ENCODE data around the gene FUT2. TPM values are rescaled to one million over a fixed set of nuclear protein-coding genes. Genes with fewer than 3 reads are reported as not detected.
"Not testable (repeated sequence)": the region's sequence is repeated elsewhere in the genome, so short reads cannot be mapped to it uniquely, and the experiment has no call there.

FUT2 gene
- total RNA-seq, 1 donor from 2014 or later, result 9.0 TPM

GRCh38 chr19:48651683-48652048 is 44.1 kb upstream of the FUT2 start:
- H3K4me3 Mint-ChIP-seq, result no peak overlapping the region

GRCh38 chr19:48654299-48655059 is 41.3 kb upstream of the FUT2 start:
- Mint-ChIP-seq H3K9me3 (no peaks in the 10 kb centered on the region), H3K27me3 (no peaks in the 10 kb centered on the region), H3K4me3 (no peak overlapping the region), H3K36me3 (no peaks in the 10 kb centered on the region), H3K27ac (no peak overlapping the region), H3K4me1 (ENCODE audit: unreplicated experiment) (peaks cover 17% of the 10 kb centered on the region)
- DNase-seq (ENCODE audit: extremely low spot score, unreplicated experiment), result no peak
- no peak for TF ChIP-seq CTCF (conservative IDR thresholded peaks at IDR 0.05)

More at GRCh38 chr19:48651683-48652048, 44.1 kb upstream of the FUT2 start:
- H3K27me3 Mint-ChIP-seq, result no peaks in the 10 kb centered on the region
- DNase-seq (ENCODE audit: extremely low spot score, unreplicated experiment), result no peak
- no peaks in the 10 kb centered on the region for H3K9me3 Mint-ChIP-seq
- no peaks in the 10 kb centered on the region for H3K36me3 Mint-ChIP-seq
- TF ChIP-seq CTCF (conservative IDR thresholded peaks at IDR 0.05), result no peak
- H3K27ac Mint-ChIP-seq, result no peak overlapping the region
- H3K4me1 Mint-ChIP-seq (ENCODE audit: unreplicated experiment), result peaks cover 14% of the 10 kb centered on the region

GRCh38 chr19:48656840-48657474 is 38.8 kb upstream of the FUT2 start:
- TF ChIP-seq CTCF (conservative IDR thresholded peaks at IDR 0.05), result no peak
- Mint-ChIP-seq H3K27me3 (no peaks in the 10 kb centered on the region), H3K27ac (peak overlapping the region; percentile 36)

GRCh38 chr19:48657828-48658227 is 37.9 kb upstream of the FUT2 start:
- not testable (repeated sequence) for H3K9me3 Mint-ChIP-seq; H3K27me3 Mint-ChIP-seq; H3K27ac Mint-ChIP-seq; H3K36me3 Mint-ChIP-seq; H3K4me3 Mint-ChIP-seq; DNase-seq (ENCODE audit: extremely low spot score, unreplicated experiment)
- peaks cover 22% of the 10 kb centered on the region for H3K4me1 Mint-ChIP-seq (ENCODE audit: unreplicated experiment)

More at GRCh38 chr19:48656840-48657474, 38.8 kb upstream of the FUT2 start:
- Mint-ChIP-seq H3K9me3 (no peaks in the 10 kb centered on the region), H3K36me3 (no peaks in the 10 kb centered on the region), H3K4me3 (no peak overlapping the region), H3K4me1 (ENCODE audit: unreplicated experiment) (peaks cover 22% of the 10 kb centered on the region)
- no peak for DNase-seq (ENCODE audit: extremely low spot score, unreplicated experiment)

GRCh38 chr19:48658483-48658882 is 37.3 kb upstream of the FUT2 start:
- Mint-ChIP-seq H3K27me3 (no peaks in the 10 kb centered on the region), H3K4me1 (ENCODE audit: unreplicated experiment) (peaks cover 22% of the 10 kb centered on the region), H3K4me3 (no peak overlapping the region), H3K36me3 (no peaks in the 10 kb centered on the region), H3K9me3 (no peaks in the 10 kb centered on the region), H3K27ac (no peak overlapping the region)
- DNase-seq (ENCODE audit: extremely low spot score, unreplicated experiment), result no peak
- TF ChIP-seq CTCF (conservative IDR thresholded peaks at IDR 0.05), result no peak

GRCh38 chr19:48659768-48660167 is 36.0 kb upstream of the FUT2 start:
- DNase-seq (ENCODE audit: extremely low spot score, unreplicated experiment), result no peak
- H3K27ac Mint-ChIP-seq, result peak overlapping the region; percentile 43
- no peaks in the 10 kb centered on the region for H3K27me3 Mint-ChIP-seq
- no peak overlapping the region for H3K4me3 Mint-ChIP-seq
- TF ChIP-seq CTCF (conservative IDR thresholded peaks at IDR 0.05), result no peak
- no peaks in the 10 kb centered on the region for H3K36me3 Mint-ChIP-seq
- no peaks in the 10 kb centered on the region for H3K9me3 Mint-ChIP-seq
- peaks cover 14% of the 10 kb centered on the region for H3K4me1 Mint-ChIP-seq (ENCODE audit: unreplicated experiment)
